T47D (cell line): ENCODE results near the gene KIAA0513.
"Not testable (repeated sequence)": the region's sequence is repeated elsewhere in the genome, so short reads cannot be mapped to it uniquely, and the experiment has no call there.

ENCODE experiments used
- DNase-seq, 2 experiments: peaks; one replicate each; pipeline versions ENCODE4 v3.0.0 to v3.0.0-alpha.2; 2011 to 2012; ENCODE audit warnings: low read depth in 1 of 2, low spot score in 1 of 2
- JUND ChIP-seq: IDR thresholded peaks from 2 replicates; pipeline ENCODE4 v1.6.1; 2012; ENCODE audit warnings: low read depth
- in situ Hi-C: cut with HindIII; loops from 2 replicates; pipeline ENCODE4 v1.10.0; 2016; ENCODE audit warnings: low sequenced_read_pairs, low pct_unique_long_range_greater_than_20kb

Gene KIAA0513

DNA sequence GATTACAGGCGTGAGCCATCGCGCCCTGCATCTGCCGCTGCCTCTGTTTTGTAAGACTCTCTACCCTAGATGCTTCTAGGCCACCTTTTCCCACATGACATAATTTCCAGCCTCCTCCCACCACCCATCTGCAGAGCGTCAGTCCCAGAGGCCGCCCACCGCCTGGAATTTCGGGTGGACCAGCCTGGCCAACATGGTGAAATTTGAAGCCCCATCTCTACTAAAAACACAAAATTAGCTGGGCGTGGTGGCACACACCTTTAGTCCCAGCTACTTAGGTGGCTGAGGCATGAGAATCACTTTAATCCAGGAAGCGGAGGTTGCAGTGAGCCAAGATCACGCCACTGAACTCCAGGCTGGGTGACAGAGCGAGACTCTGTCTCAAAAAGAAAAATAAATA, 89.8 kb downstream of the KIAA0513 start:
- in situ Hi-C loops, result no loop called here
- no peak for TF ChIP-seq JUND
- DNase-seq, result no peak

DNA sequence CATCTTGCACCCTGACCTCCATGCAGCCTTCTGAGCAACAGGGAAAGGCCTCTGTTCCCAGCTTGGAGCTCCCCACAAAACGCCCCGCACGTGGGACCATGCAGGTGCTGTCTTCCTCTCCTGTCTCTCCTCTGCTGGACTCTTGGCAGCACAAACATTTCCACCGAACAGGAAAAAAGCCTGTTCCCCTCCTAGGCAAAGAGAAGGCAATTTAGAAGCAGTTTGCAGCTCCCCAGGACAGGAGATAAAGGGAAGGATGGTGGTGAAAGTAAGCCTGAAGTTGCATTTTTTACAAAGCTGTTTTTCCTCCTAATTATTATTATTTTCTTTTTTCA, 92.4 kb downstream of the KIAA0513 start:
- no peak for DNase-seq
- no peak for TF ChIP-seq JUND
- in situ Hi-C loops, result no loop called here

DNA sequence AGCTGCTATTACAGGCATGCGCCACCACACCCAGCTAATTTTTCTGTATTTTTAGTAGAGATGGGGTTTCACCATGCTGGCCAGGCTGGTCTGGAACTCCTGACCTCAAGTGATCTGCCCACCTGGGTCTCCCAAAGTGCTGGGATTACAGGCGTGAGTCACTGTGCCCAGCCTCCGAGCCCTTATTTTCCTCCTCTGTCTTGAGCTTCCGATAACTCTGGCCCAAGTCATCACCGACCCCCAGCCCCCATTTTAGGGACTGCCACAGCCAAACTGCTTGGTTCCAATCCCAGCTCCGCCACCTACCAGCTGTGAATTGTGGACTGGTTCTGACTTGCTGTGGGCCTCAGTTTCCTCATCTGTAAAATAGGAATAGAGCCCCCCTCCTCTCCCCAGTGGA, 95.8 kb downstream of the KIAA0513 start:
- in situ Hi-C loops, DNase-seq: not testable (repeated sequence)

- DNase-seq, result no peak
- TF ChIP-seq JUND, result no peak
- in situ Hi-C loops, result no loop called here
Observed at GRCh38 chr16:85123891-85124635, 96.5 kb downstream of the KIAA0513 start.

GRCh38 chr16:85124636-85125346, 97.2 kb downstream of the KIAA0513 start:
- no peak for DNase-seq
- no peak for TF ChIP-seq JUND
- in situ Hi-C loops, result no loop called here

DNA sequence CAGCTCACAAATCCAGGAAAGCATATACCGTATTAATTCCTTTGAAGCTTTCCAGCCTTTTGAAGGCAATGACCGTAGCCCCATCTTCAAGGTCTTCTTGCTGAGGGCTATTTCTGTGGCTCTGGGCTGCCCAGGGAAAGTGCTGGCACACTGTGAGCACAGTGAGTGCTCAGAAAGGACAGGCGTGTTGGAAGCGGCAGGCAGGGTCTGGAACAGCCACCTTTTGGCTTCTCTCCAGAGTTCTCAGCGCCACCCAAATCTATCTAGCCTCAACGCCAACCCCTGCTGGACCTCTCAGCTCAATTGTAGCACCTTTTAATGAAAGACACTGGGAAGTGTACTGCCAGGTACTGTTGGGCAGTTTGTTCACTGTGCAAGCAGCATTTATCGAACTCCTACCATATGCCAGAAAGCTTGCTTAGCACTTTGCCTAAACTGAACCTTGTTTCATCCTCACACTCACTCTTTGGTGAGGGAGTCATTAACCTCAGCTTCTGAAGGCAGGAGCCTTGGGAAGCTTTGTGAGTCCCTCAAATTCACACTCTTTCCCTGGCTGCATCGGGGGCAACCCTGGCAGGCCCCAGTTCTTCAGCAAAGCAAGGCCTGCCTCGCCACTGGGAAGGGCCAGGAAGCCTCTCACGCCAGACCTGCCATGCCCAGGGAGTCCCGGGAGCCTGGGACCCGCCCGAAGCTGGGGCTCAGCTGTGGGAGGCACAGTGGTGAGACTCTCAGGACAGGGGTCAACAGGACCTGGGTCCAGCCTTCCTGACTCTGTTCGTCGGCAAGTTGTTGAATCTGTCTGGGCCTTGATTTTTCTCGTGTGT, 98.2 kb downstream of the KIAA0513 start:
- TF ChIP-seq JUND, result no peak
- DNase-seq, result no peak
- in situ Hi-C loops, result no loop called here

DNA sequence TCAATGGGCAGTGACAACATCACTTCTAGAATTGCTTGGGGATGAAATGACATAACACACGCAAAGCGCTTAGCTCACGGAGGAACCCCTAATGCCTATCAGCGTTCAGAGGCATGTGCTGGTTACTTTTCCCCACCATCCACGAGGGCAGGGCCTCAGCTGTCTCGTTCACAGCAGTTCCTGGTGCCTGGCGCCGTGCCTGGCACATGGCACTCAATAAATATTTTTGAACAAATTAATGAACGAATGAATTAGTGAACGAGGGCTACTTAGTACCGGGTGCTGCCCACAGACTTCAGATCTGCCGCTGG, 98.8 kb downstream of the KIAA0513 start:
- no peak for DNase-seq
- TF ChIP-seq JUND, result no peak
- in situ Hi-C loops, result no loop called here

DNA sequence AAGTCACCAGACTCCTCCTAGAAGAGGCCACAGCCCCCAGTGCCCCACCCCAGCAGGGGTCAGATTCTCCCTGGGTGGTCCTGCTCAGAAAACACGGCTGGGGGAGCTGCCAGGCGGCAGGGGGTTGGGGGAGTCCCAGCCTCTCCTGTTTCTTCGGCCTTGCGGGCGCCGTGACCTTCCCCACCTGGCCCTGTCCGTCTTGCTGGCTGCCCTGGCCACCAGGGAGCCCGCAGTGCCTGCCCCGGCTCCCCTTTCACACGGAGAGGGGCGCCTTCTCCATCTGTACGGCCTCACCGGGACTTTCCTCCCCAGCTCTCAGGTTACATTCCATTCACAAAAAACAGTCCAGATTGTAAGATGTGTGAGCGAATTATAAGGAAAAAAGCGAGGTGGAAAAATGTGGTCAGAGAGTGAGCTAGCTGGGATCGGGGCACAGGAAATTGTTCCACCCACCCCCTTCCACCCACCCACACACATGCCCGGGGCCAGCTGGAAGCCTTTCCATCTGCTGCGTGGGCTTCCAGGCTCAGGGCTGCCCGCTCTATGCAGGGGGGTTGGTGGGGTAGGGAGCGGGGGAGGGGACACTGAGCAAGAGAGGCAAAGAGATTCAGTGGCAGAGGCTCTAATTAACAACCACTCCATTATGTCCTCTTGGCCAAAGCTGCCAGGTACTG, 99.2 kb downstream of the KIAA0513 start:
- no peak for TF ChIP-seq JUND
- in situ Hi-C loops, result no loop called here
- no peak for DNase-seq

- no peak for DNase-seq
- TF ChIP-seq JUND, result no peak
- in situ Hi-C loops, result no loop called here
Observed at GRCh38 chr16:85127379-85127723, 99.8 kb downstream of the KIAA0513 start.

DNA sequence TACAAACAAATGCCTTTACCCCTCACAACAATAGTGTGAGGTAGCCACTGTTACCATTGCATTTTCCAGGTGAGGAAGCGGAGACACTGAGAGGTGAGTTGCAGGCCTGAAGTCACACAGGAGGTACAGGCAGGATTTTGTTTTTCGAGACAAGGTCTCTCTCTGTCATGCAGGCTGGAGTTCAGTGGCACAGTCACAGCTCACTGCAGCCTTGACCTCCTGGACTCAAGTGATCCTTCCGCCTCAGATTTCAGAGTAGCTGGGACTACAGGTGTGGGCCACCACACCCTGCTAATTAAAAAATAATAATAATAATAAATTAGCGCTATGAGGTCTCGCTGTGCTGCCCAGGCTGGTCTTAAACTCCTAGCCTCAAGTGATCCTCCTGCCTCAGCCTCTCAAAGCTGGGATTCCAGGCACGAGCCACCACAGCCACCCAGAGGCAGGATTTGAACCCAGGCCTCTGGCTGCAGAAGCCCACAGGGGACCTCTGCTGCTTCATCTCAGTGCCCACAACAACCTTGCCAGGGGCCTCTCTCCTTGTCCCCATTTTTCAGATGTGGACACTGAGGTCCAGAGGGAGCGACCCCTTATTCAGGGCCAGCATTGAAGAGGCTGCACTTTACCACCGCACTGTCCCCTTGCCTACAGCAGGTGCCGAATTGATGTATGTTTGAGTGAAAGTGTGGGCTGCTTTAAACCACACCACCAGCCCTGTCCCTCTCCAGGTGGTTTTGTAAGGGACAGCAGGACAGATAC, 100.7 kb downstream of the KIAA0513 start:
- no peak for TF ChIP-seq JUND
- in situ Hi-C loops, result no loop called here
- DNase-seq, result no peak

DNA sequence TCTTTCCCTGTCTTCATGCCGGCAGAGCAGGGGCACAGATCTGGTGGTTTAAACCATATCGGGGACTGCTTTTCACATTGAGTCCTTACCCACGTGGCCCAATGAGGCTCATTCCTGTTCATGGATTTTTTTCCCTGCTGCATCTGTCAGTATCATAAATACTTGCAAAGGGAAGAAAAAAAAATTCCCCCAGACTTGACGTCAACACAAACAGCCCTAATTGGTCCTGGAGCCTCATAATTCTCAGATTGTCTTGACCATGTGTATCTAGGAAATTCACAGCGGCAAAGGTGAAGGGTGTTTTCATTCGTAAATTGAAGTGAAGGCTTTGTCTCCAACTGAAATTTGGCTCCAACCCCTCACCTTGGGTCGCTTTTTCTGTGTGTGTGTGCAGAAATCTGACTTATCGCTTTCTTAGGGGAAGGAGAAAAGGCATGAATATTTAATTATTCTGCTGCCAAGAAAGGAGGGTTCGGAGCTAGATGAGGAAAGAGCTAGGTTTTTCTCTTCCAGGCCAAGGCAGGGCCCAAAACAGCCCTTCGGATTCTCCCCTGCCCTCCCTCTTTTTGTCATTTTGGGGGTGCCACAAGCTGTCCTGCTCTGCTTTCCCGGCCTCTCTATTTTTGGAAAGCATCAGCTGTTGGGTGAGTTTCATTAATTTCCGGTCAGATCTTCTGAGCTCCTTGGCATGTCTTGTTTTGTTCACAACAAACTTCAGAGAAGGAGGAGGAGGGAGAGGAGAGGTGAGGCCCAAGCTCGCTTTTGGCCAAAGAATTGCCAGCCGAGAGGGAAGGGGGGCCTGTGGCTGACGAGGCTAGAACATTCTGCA, 102.5 kb downstream of the KIAA0513 start:
- in situ Hi-C loops, result no loop called here
- TF ChIP-seq JUND, result no peak
- DNase-seq, result no peak

- TF ChIP-seq JUND, result no peak
- in situ Hi-C loops, result no loop called here
- DNase-seq, result no peak
Observed at GRCh38 chr16:85130705-85131028, 103.1 kb downstream of the KIAA0513 start.
